ENCODE measurements around the gene CA4. TPM values are rescaled to one million over a fixed set of nuclear protein-coding genes. Genes with fewer than 3 reads are reported as not detected.
"Not testable (repeated sequence)": the region's sequence is repeated elsewhere in the genome, so short reads cannot be mapped to it uniquely, and the experiment has no call there.

CA4 gene
- polyA plus RNA-seq, 1 experiment: not detected

GRCh38 chr17:60171753-60172079, 21.9 kb downstream of the CA4 start:
- CTCF ChIA-PET: interaction anchor here (0.8 to 2.5 kb wide), 4 partner anchors 13 to 32 kb away, joined by 3 to 8 read pairs (median 4); no protein-coding TSS in a partner anchor
- POLR2A ChIA-PET: no interaction called here
- no peaks in the 10 kb centered on the region for H3K36me3 ChIP-seq (ENCODE audit: control insufficient read depth, insufficient read depth, low read length)
- no peak for DNase-seq (ENCODE audit: low read depth)
- H3K4me3 ChIP-seq (ENCODE audit: low read depth, low read length): no peak overlapping the region
- no peaks in the 10 kb centered on the region for H3K27me3 ChIP-seq (ENCODE audit: control insufficient read depth, insufficient read depth, low read length)
- no peak for TF ChIP-seq CTCF (IDR thresholded peaks at IDR 0.05; ENCODE audit: insufficient read depth, low read depth, low read length)

GRCh38 chr17:60173304-60173819, 23.6 kb downstream of the CA4 start:
- DNase-seq (ENCODE audit: low read depth): peak; percentile 9
- TF ChIP-seq CTCF (IDR thresholded peaks at IDR 0.05; ENCODE audit: insufficient read depth, low read depth, low read length): no peak
- Histone ChIP-seq H3K36me3 (ENCODE audit: control insufficient read depth, insufficient read depth, low read length) (peaks cover 2% of the 10 kb centered on the region; the same call in 1 of the 2 replicates), H3K27me3 (ENCODE audit: control insufficient read depth, insufficient read depth, low read length) (no peaks in the 10 kb centered on the region), H3K4me3 (ENCODE audit: low read depth, low read length) (no peak overlapping the region)
- POLR2A ChIA-PET: no interaction called here
- CTCF ChIA-PET: interaction anchor here (1.5 to 3.0 kb wide), 2 partner anchors 14 to 32 kb away, joined by 3 to 17 read pairs; no protein-coding TSS in a partner anchor

- H3K36me3 ChIP-seq (ENCODE audit: control insufficient read depth, insufficient read depth, low read length): peaks cover 3% of the 10 kb centered on the region
- no peak for DNase-seq (ENCODE audit: low read depth)
- H3K4me3 ChIP-seq (ENCODE audit: low read depth, low read length): no peak overlapping the region
- TF ChIP-seq CTCF (IDR thresholded peaks at IDR 0.05; ENCODE audit: insufficient read depth, low read depth, low read length): no peak
- CTCF ChIA-PET: interaction anchor here (1.5 to 3.0 kb wide), 2 partner anchors 15 to 33 kb away, joined by 3 to 17 read pairs; no protein-coding TSS in a partner anchor
- POLR2A ChIA-PET: no interaction called here
- H3K27me3 ChIP-seq (ENCODE audit: control insufficient read depth, insufficient read depth, low read length): no peaks in the 10 kb centered on the region
Measured at GRCh38 chr17:60174035-60174434, 24.3 kb downstream of the CA4 start.

GRCh38 chr17:60174767-60175166, 25.0 kb downstream of the CA4 start:
- H3K27me3 ChIP-seq (ENCODE audit: control insufficient read depth, insufficient read depth, low read length); DNase-seq (ENCODE audit: low read depth); POLR2A ChIA-PET; H3K4me3 ChIP-seq (ENCODE audit: low read depth, low read length); H3K36me3 ChIP-seq (ENCODE audit: control insufficient read depth, insufficient read depth, low read length): not testable (repeated sequence)
- CTCF ChIA-PET: interaction anchor here (1.3 to 3.0 kb wide), 2 partner anchors 24 to 34 kb away, joined by 4 to 17 read pairs; no protein-coding TSS in a partner anchor
- TF ChIP-seq CTCF (IDR thresholded peaks at IDR 0.05; ENCODE audit: insufficient read depth, low read depth, low read length): peak; percentile 36; the same call in 1 of the 2 replicates

GRCh38 chr17:60176763-60177162, 27.0 kb downstream of the CA4 start:
- CTCF ChIA-PET; POLR2A ChIA-PET; H3K36me3 ChIP-seq (ENCODE audit: control insufficient read depth, insufficient read depth, low read length); H3K27me3 ChIP-seq (ENCODE audit: control insufficient read depth, insufficient read depth, low read length); H3K4me3 ChIP-seq (ENCODE audit: low read depth, low read length); DNase-seq (ENCODE audit: low read depth): not testable (repeated sequence)

GRCh38 chr17:60178180-60178579, 28.4 kb downstream of the CA4 start:
- peaks cover 11% of the 10 kb centered on the region for H3K36me3 ChIP-seq (ENCODE audit: control insufficient read depth, insufficient read depth, low read length)
- POLR2A ChIA-PET: not testable (repeated sequence)
- CTCF ChIA-PET: interaction anchor here (0.6 kb wide), 1 partner anchor 37 kb away, joined by 3 read pairs; no protein-coding TSS in a partner anchor

GRCh38 chr17:60180380-60180779, 30.6 kb downstream of the CA4 start:
- H3K27me3 ChIP-seq (ENCODE audit: control insufficient read depth, insufficient read depth, low read length); H3K4me3 ChIP-seq (ENCODE audit: low read depth, low read length); POLR2A ChIA-PET; DNase-seq (ENCODE audit: low read depth): not testable (repeated sequence)
- peaks cover 13% of the 10 kb centered on the region for H3K36me3 ChIP-seq (ENCODE audit: control insufficient read depth, insufficient read depth, low read length)
- CTCF ChIA-PET: interaction anchor here (1.4 kb wide), 1 partner anchor 37 kb away, joined by 3 read pairs; no protein-coding TSS in a partner anchor

More at GRCh38 chr17:60178180-60178579, 28.4 kb downstream of the CA4 start:
- not testable (repeated sequence) for DNase-seq (ENCODE audit: low read depth); H3K27me3 ChIP-seq (ENCODE audit: control insufficient read depth, insufficient read depth, low read length); H3K4me3 ChIP-seq (ENCODE audit: low read depth, low read length)

- H3K36me3 ChIP-seq (ENCODE audit: control insufficient read depth, insufficient read depth, low read length); H3K27me3 ChIP-seq (ENCODE audit: control insufficient read depth, insufficient read depth, low read length); POLR2A ChIA-PET; H3K4me3 ChIP-seq (ENCODE audit: low read depth, low read length); DNase-seq (ENCODE audit: low read depth): not testable (repeated sequence)
- CTCF ChIA-PET: interaction anchor here (0.6 kb wide), 1 partner anchor 979 kb away, joined by 5 read pairs; no protein-coding TSS in a partner anchor
Measured at GRCh38 chr17:60186372-60186771, 36.6 kb downstream of the CA4 start.
